GM19328 (cell line): ENCODE data around the gene SMCO1.
"Not testable (repeated sequence)": the region's sequence is repeated elsewhere in the genome, so short reads cannot be mapped to it uniquely, and the experiment has no call there.

Source experiments
- ATAC-seq: cut with Tn5 transposase; IDR thresholded peaks from one replicate; pipeline ENCODE4 v1.9.1; 2021; ENCODE audit warnings: mild to moderate bottlenecking, moderate library complexity; ENCODE audit not compliant: unreplicated experiment

The SMCO1 gene, protein sequence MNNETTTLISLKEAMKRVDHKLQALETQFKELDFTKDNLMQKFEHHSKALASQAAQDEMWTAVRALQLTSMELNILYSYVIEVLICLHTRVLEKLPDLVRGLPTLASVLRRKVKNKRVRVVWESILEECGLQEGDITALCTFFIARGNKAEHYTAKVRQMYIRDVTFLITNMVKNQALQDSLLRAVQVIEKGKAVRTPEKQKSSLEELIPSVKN

DNA sequence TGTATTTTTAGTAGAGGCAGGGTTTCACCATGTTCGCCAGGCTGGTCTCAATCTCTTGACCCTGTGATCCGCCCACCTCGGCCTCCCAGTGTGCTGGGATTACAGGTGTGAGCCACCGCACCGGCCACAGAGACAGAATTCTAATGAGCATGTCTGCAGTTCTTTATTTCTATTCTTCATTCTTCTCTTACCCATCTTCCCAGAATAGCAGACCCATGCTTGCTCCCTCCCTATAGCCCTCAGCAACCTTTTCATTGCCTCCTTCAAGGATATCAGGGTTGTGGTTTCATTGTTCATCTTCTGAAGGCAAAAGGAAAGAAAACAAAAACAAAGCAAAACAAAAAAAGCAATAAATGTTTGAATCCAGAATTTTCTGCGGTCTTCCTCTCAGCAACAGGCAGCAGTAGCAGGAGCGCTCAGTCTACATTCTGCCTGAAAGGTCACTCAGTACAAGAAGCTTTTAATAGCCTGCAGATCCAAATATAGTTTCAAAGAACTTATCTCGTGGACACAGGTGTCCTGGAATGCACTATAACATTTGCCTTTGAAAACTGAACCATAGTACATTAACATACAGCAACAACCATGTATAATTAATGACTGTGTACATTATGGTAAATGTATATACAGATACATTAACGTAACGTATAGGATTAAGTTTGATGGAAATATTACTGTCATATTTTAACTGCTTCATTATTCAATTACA, at the start of gene SMCO1:
Gene SMCO1, minus strand, starts transcription at position 434 of the 709 bp plus-strand sequence. Its CDS starts 137 bp downstream, at position 297.
- ATAC-seq = no peak

- ATAC-seq = no peak
Measured at GRCh38 chr3:196563721-196564225, 48.6 kb upstream of the SMCO1 start.

GRCh38 chr3:196559826-196560225, 44.7 kb upstream of the SMCO1 start:
- no peak for ATAC-seq

DNA sequence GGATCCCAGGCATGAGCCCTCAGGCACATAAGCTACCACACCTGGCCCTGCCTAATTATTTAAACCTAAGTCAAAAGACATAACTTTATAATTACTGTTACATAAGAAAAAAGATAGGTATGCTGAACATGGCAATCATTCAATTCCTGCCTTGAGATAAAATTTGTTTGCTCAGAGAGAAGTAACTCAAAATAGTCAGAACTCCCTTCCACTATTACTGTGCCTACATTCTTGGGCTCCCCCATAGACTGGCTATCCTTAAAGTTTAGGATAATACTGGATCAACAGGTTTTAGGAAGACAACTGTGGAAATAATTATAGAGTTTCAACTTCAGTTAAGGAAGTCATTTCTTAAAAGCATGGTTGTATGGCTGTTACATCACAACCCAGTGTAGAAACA, 43.3 kb upstream of the SMCO1 start:
- ATAC-seq = no peak

DNA sequence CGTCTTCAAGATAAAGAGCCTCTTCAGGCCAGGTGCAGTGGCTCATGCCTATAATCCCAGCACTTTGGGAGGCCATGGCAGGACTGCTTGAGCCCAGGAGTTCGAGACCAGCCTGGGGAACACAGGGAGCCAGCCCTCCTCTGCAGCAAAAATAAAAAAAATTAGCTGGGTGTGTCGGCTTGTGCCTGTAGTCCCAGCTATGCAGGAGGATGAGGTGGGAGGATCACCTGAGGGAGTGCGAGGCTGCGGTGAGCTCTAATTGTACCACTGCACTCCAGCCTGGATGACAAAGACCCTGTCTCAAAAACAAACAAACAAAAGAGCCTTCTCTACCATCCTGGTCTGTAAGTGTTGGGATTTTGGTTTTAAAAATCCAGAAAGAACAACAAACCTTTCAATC, 42.1 kb upstream of the SMCO1 start:
- no peak for ATAC-seq

- no peak for ATAC-seq
Measured at GRCh38 chr3:196555295-196555694, 40.1 kb upstream of the SMCO1 start.

DNA sequence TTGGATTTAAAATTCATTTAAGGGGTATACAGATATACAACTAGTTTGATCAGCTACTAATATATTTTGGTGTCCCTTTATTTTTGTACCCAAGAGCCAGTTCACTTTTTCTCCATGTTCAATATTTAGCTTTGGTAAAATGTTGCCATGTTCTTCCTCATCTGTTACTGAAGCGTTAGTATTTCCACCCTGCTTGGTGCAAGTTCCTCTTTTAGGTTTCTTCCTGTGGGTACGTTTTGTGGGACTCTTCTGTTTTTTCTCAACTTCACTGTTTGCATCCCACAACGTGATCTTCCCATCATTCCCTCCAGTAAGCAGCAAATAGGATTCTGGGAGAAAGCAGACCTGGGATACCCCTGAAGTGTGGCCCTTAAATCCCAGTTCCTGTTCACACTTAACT, 39.1 kb upstream of the SMCO1 start:
- no peak for ATAC-seq

DNA sequence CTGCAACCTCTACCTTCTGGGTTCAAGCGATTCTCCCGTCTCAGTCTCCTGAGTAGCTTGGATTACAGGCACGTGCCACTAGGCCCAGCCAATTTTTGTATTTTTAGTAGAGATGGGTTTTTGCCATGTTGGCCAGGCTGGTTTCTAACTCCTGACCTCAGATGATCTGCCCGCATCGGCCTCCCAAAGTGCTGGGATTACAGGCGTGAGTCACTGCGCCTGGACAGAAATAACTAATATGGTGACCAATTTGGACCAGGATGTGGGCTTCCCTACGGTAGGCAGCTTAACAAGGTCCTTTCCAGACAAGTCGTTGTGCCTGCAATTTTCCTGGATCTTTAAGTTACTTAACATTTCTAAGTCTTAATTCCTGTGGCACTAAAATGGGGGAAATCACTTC, 38.4 kb upstream of the SMCO1 start:
- no peak for ATAC-seq

DNA sequence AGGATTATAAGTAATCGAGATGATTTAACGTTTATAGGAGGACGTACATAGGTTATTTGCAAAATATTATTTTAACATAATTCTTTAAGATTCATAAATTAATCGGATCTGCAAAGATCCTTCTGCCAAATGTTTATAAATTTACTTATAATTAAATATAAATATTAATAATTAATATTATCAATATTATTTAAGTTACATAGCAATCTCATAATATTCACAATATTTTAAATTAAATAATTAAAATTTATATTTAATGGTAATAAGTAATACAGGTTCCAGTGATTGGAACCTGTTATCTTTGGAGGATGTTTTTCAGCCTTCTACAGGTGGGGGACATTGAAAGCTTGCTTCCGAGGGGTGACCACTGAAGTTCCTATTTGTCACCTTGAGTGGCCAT, 37.1 kb upstream of the SMCO1 start:
- ATAC-seq = no peak

DNA sequence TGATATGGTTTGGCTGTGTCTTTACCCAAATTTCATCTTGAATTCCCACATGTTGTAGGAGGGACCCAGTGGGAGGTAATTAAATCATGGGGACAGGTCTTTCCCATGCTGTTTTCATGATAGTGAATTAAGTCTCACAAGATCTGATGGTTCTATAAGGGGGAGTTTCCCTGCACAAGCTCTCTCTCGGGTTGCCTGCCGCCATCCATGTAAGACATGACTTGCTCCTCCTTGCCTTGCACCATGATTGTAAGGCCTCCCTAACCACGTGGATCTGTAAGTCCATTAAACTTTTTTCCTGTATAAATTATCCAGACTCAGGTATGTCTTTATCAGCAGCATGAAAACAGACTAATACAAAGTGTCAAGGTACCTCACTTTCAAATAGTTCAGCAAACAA, 35.0 kb upstream of the SMCO1 start:
- not testable (repeated sequence) for ATAC-seq

GRCh38 chr3:196549312-196549711, 34.2 kb upstream of the SMCO1 start:
- ATAC-seq = not testable (repeated sequence)

- no peak for ATAC-seq
Measured at GRCh38 chr3:196547067-196547466, 31.9 kb upstream of the SMCO1 start.

- ATAC-seq = no peak
Measured at GRCh38 chr3:196546537-196546936, 31.4 kb upstream of the SMCO1 start.

- no peak for ATAC-seq
Measured at GRCh38 chr3:196544491-196544992, 29.4 kb upstream of the SMCO1 start.

DNA sequence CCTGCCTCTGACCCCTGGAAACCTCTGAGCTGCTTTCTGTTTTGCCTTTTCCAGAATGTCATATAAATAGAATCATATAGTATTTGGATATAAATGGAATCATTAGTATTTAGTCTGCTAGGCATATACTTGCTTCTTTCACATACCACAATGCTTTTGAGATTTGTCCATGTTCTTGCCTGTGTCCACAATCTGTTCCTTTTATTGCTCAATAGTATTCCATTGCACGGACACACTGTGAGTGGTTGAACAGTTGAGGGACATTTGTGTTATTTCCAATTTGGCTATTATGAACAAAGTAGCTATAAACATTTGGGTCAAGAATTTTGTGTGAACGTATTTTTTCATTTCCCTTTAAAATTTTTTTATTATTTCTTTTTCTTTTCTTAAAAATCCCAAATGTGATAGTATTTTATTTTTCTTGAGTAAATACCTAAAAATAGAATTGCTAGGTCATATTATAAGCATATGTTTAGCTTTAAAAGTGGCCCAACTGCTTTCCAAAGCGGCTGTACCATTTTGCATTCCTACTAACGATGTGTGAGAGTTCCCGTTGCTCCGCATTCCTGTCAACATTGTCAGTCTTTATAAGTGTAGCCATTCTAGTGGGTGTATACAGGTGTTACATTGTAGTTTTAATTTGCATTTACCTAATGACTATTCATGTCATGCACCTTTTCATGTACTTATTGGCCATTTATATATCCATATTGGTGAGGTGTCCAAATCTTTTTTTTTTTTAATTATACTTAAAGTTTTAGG, 26.7 kb upstream of the SMCO1 start:
- no peak for ATAC-seq

- no peak for ATAC-seq
Measured at GRCh38 chr3:196537319-196537984, 22.3 kb upstream of the SMCO1 start.

DNA sequence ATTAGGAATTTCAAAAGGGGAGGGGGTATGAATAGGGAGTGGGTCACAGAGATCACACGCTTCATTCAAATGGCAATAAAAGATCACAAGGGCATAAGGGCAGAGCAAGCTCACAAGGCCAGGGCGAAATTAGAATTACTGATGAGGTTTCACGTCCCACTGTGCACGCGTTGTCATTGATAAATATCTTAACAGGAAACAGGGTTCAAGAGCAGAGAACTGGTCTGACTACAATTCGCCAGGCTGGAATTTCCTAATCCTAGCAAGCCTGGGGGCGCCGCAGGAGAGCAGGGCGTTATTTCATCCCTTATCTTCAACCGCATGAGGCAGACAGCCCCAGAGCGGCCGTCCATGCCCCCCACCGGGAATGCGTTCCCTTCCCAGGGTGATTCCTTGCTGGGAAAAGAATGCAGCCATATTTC, 18.1 kb upstream of the SMCO1 start:
- no peak for ATAC-seq

DNA sequence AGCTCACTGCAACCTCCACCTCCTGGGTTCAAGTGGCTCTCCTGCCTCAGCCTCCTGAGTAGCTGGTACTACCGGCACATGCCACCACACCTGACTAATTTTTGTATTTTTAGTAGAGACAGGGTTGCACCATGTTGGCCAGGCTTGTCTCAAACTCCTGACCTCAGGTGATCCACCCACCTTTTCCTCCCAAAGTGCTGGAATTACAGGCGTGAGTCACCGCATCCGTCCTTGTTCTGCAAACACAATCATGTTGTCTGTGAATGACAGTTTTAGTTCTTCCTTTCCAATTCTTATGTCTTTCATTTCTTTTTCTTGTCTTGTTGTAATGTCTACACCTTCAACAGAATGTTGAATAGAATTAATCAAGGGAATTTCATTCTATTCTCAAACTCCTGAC, 16.3 kb upstream of the SMCO1 start:
- no peak for ATAC-seq

DNA sequence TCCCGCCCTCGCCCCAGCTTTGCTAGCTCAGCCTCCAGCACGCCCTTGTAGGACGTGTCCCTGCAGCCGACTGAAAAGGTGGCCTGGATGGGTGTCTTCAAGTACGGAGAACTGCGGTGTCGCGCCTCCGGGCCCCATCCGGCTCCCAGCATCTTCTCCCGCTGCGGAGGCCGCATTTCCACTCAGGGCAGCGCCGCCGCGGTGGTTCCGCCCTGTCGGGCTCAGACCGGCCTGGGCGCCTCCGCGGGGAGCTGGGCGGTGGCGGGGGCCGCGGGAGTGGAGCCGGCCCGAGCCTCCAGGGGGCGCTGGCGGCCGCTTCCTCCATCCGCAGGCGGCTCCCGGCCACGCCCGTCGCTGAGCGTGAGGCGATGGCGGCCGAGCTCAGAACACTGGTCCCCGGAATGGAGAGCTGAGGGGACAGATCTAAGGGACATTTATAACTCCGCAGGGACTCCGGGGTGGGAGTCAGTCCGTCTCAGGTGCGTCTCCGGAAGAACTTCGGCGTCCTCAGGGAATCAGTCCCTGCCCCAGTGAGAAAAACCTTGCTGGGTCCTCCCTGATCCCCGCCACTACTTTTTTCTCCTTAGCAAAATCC, 13.6 kb upstream of the SMCO1 start:
- ATAC-seq = peak; percentile 53

DNA sequence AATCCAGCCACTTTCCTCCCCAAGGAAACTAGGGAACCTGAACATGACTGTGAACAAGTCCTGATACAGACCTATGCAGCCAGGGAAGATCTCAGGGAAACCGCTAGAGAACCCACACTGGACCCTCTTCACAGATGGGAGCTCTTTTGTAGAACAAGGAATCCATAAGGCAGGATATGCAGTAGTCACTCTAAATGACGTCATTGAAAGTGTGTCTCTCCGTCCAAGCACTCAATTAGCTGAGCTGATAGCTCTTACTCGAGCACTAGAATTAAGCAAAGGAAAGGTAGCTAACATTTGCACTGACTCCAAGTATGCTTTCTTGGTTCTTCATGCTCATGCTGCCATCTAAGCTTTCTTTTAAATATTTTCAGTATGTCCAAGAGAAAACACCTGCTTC, 10.0 kb upstream of the SMCO1 start:
- no peak for ATAC-seq

DNA sequence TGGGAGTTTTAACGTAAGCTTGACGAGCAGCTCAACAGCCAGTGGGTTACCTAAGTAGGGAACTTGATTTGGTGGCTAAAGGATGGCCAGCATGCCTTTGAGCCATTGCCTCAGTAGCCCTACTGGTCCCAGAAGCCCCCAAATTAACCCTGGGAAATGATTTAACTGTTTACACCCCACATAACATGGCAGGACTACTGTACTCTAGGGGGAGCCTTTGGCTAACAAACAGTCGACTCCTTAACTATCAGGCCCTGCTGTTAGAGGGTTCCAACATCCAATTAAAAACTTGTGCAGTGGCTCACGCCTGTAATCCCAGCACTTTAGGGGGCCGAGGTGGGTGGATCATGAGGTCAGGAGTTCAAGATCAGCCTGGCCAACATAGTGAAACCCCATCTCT, 9.4 kb upstream of the SMCO1 start:
- ATAC-seq = no peak
